Hepatic stellate cell (primary cell): ENCODE data around the gene UBN1.

ENCODE experiments used
- DNase-seq: peaks from one replicate; pipeline ENCODE4 v3.0.0; 2011; ENCODE audit warnings: low spot score

The UBN1 gene

GRCh38 chr16:4904108-4904941, 57.0 kb downstream of the UBN1 start:
- DNase-seq = no peak

- no peak for DNase-seq
Observed at GRCh38 chr16:4904942-4905615, 57.8 kb downstream of the UBN1 start.

GRCh38 chr16:4908854-4909401, 61.6 kb downstream of the UBN1 start:
- no peak for DNase-seq

- no peak for DNase-seq
Observed at GRCh38 chr16:4909825-4910224, 62.5 kb downstream of the UBN1 start.

GRCh38 chr16:4910828-4911227, 63.5 kb downstream of the UBN1 start:
- DNase-seq = no peak

GRCh38 chr16:4911970-4912386, 64.7 kb downstream of the UBN1 start:
- DNase-seq = peak; percentile 69

- no peak for DNase-seq
Observed at GRCh38 chr16:4913130-4913773, 66.0 kb downstream of the UBN1 start.

GRCh38 chr16:4913774-4914525, 66.7 kb downstream of the UBN1 start:
- no peak for DNase-seq

- no peak for DNase-seq
Observed at GRCh38 chr16:4914528-4915225, 67.4 kb downstream of the UBN1 start.

- peak; percentile 63 for DNase-seq
Observed at GRCh38 chr16:4915226-4915761, 68.0 kb downstream of the UBN1 start.

GRCh38 chr16:4917117-4917516, 69.8 kb downstream of the UBN1 start:
- DNase-seq = peak; percentile 37

GRCh38 chr16:4918781-4919251, 71.5 kb downstream of the UBN1 start:
- DNase-seq = no peak

- no peak for DNase-seq
Observed at GRCh38 chr16:4920826-4921225, 73.5 kb downstream of the UBN1 start.

- DNase-seq = no peak
Observed at GRCh38 chr16:4922721-4923342, 75.6 kb downstream of the UBN1 start.

GRCh38 chr16:4923853-4924252, 76.6 kb downstream of the UBN1 start:
- DNase-seq = no peak

- DNase-seq = no peak
Observed at GRCh38 chr16:4924593-4925292, 77.5 kb downstream of the UBN1 start.

- no peak for DNase-seq
Observed at GRCh38 chr16:4925293-4925607, 78.0 kb downstream of the UBN1 start.

- no peak for DNase-seq
Observed at GRCh38 chr16:4925791-4926190, 78.5 kb downstream of the UBN1 start.

- DNase-seq = no peak
Observed at GRCh38 chr16:4926928-4927327, 79.6 kb downstream of the UBN1 start.

- no peak for DNase-seq
Observed at GRCh38 chr16:4927661-4928060, 80.4 kb downstream of the UBN1 start.
